NCI-H524 treated with DMSO at 0.1 percent for 48 hours (cell line): Measurements from ENCODE around the gene TMEM245.
"Not testable (repeated sequence)": the region's sequence is repeated elsewhere in the genome, so short reads cannot be mapped to it uniquely, and the experiment has no call there.

ENCODE experiments used
- DNase-seq: peaks from one replicate; lab custom pipeline; 2025; lab: John Stamatoyannopoulos, UW

The TMEM245 gene

DNA sequence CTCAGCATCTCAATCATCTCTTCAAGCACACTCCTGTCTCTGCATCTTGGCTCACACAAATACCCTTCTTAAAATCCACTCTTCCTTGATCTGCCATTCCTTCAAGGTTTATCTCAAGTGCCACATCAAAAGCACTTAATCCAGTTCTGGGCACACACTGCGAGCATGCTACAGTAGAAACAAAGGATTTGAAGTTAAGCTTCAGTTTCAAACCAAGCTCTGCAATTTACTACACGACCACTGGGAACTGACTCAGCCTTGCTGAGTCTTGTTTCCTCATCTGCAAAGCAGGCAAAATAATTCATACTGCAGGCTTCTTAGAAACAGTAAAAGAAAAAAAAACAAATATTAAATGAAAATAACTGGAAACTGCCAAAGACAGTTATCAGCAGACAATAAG lies 56.0 kb downstream of the TMEM245 start:
- DNase-seq, result peak; percentile 100

DNA sequence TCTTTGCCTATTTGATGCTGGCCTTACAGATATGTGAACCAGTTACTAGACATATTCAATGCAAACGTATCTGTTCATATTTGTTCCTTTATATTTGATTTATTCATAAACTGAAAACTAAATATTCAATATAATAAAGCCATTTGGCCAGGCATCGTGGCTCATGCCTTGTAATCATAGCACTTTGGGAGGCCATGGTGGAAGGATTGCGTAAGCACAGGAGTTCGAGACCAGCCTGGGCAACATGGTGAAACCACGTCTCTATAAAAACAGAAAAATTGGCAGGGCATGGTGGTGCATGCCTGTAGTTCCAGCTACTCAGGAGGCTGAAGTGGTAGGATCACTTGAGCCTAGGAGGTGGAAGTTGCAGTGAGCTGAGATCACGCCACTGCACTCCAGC lies 57.2 kb downstream of the TMEM245 start:
- no peak for DNase-seq

DNA sequence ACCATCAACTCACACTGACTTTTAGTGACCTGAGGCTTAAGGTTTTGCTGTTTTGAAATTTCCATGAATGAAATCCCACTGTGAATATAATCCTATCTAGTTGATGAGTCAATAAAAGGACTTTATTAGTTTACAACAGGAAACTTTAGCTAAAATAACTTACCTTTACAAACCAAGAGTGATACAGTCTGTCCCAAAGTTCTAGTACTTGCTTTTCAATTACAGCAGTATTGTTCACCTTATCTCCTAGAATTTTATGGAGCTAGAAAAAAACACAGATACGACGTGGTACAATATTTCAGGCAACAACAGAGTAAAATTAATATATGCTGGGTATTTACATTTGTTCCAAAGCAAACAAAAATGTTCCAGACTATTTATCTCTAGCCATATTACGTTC lies 59.6 kb downstream of the TMEM245 start:
- no peak for DNase-seq

DNA sequence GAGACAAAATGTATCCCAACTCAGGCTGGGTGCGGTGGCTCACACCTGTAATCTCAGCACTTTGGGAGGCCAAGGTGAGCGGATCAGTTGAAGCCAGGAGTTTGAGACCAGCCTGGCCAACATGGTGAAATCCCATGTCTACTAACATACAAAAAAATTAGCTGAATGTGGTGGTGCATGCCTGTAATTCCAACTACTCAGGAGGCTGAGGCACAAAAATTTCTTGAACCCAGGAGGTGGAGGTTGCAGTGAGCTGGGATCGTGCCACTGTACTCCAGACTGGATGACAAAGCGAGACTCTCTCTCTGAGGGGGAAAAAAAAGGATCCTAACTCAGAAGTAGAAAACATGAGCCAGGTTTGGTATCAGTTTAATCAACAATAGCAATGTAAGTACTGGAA lies 66.6 kb downstream of the TMEM245 start:
- not testable (repeated sequence) for DNase-seq

DNA sequence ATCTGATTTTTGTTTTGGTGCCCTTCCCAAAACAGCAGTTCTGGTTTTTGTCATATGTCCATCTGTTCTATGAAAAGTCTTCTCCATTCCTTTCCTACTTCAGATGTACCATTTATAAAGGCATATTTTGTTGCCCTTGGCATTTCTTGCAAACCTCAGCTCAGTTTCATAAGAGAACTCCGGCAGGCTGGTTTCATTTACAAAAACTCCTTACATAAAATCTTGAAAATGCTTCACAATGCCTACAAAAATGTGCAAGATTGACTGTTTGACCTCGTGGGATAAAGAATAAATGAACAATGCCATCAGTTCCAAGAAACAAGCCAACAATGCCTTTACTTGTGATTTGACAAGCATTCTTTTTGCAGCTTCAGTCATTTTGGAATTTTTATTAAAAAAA lies 67.3 kb downstream of the TMEM245 start:
- DNase-seq, result no peak

DNA sequence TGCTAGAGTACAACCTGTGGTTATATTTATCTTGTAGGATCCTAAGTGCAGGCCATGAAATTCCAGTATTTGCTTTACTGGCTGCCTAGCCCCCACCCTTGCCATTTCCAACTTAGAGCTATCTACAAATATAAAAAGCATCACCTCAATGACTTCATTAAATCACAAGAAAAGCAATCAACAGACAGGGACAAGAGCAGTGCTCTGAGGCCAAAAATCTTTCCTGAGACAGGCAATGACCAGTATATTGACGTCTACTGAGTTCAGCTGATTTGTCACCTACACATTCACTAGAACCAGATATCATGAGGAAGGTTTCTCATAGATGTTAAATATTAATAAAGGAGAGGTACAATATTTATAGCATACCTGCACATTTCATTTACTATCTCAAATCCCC lies 68.0 kb downstream of the TMEM245 start:
- DNase-seq, result no peak

DNA sequence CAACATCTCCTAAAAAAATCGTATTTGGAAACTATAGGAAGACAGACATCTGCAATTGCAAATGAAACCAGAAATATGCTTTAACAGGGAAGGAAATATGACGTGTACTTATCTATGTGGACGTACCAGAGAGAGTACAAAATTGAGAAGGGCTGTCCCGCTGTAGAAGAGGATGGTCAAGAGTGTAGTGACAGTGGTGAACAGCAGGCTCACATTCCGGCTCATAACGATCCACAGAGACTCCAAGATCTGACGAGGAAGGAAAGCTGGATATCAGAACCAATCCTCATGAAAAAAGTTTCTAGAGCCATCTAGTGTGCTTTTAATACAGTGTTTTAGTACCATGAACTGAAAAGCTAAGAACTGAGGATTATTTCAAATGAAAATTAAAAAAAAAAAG lies 69.3 kb downstream of the TMEM245 start:
- no peak for DNase-seq

DNA sequence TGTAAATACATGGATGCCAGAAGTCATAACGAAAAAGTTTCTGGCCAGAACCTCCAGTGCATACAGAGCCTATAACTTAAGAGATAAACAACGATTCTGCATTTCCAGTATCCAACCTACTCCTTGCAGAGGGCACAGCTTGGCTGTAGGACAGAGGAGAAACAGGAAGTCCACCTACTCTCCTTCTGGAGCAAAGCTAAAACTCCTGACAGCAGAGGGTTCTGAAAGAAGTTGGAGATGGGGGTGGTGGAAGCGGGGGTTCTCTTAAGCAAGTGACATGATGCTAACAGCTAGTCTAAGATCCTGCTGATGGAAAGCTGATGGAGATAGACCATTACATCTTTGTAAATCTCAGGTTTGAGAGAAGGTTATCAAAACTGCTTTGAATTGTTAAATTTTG lies 70.9 kb downstream of the TMEM245 start:
- no peak for DNase-seq

DNA sequence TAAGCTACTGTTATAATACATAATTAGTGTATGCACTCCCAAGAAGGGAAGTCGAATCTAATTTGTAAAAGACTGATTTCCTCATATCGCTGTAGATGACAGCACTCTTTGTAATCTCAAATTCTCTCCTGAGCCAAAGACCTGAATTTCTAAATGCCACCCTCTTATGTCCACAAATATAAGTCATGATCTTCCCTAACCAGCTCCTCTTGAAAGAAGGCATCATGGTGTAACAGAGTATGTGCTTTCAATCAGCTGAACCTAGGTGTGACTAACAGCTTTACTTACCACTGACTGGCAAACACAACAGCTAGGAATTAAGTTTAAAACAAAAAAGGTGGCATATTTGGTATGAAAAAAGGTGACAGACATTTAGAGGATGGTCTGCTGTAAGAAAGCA lies 72.5 kb downstream of the TMEM245 start:
- no peak for DNase-seq

DNA sequence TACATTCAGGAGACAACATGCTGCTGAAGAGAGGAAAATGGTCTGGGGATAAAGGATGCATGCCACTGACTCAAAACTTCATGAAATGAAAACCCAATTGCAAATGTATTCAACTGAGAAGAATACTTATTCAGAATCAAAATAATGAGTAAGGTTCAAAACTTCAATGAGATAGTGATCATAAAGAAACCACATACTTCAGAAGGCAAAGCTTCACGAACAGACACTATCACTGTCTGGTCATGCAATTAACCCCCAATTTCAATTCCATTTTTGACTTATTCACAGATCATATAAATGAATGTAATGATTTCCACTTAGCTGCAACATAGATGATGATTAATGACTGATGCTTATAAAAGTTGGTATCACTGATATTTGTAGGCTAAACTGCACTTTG lies 73.4 kb downstream of the TMEM245 start:
- DNase-seq, result no peak

DNA sequence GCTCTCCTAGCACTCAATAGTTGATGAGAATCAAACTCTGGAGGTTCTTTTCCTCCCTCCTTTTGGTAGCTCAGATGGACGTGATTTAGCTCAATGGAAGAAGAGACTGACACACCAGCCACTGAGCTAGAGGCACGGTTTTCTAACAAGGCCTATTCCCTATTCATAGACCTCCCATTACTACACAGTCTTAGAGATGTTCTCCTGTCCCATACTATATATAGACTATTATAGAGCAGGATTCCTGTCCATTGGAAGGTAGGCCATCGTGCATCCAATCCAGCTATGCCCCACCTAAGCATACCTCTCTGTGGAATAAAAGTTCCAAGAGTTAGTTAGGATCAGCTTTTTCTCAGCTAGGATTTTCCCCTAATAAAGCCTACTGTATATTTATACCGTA lies 76.2 kb downstream of the TMEM245 start:
- DNase-seq, result no peak

DNA sequence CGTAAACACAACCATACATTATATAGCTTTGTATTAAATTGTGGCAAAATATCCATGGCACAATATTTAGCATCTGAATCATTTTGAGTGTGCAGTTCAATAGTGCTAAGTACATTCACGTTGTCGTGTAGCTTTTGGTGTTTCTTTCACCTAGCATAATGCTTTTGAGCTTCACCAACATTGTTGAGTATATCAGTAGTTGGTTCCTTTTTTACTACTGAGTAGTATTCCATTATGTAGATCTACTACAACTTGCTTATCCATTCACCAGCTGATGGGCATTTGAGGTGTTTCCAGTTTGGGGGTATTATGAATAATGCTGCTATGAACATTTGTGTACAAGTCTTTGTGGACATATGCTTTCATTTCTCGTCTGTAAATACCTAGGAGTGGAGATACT lies 79.2 kb downstream of the TMEM245 start:
- no peak for DNase-seq

DNA sequence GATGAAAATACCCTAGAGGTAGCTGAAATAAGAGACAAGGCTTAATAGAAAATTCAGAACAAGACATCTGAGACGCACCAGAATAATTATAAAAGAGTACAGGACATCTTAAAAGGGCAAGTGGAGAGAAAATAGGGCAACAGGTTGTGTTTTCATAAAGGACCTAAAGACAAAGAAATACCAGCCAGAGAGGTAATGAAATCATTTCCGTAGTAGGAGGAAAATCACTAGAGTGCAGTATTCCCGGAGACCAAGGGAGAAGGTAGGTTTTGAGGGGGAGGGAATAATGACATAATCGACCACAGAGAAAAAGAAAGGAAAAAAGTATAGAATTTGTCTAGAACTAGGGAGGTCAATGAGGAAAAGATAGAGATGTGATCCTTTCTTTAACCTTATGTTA lies 80.2 kb downstream of the TMEM245 start:
- DNase-seq, result no peak

DNA sequence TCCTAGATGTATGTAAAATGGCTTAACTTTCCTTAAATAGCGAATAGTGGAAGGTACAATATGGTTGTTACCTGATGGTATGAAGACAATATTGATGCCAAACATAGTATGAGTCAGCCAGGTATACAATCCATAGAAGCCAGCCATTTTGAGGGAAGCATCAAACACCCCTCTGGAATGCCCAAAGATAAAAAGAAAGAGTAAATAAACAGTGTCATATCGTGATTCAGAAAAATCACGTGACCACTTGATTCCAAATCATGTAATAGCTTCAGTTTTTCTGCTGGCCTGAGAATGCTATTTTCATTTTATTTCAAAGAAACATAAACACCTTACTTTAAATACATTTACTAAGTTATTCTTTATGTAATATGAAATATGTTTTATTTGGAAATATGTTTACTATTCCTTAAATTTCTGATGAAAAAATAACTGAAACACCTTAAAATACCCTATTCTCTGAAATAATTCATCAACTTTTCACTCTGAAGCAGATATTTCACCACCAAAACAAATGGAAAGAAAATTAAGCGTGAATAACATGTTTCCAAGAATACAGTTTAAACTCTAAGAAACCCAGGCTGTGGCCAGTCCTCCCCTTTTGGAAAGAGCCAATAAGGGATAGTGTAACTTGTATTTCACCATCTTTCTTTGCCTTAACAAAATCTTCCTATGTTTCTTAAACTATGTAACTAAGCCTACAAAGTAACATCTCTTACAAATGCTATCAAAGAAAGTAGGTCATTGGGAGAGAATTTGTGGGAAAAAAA lies 81.6 kb downstream of the TMEM245 start:
- DNase-seq, result no peak

DNA sequence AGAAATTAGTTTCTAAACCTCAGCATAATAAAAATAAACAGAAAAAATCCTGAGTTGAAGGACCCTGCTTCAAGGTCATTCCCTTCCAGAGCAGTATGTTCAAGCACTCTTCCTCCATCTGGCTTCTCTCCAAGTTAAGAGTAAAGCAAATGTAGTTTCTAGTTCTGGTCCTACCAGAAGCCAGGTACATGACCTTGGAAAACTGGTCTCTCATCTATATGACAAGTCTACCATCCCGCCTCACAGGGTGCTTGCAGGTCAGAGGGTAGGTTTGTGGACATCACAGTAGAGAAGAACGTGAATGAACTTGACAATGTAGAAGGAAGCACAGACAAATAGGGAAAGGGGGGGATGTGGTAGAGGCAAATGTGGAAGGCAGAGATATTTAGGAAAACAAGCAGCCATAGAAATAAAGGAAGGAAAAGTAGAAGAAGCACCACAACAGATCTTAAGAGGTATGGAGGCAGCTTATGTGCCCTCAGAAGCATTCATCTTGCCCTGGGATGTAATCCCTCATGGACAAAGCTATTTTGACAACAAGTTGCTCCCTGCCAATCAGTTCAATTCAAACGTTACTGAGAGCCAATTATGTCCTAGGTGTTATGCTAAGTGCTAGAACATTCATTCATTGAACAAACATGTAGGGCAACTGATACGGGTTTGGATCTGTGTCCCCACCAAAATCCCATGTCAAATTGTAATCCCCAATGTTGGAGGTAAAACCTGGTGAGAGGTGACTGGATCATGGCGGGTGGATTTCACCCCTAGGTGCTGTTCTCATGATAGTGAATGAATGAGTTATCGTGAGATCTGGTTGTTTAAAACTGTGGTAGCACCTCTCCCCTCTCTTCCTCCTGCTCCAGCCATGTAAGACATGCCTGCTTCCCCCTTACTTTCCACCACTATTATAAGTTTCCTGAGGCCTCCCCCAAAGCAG lies 82.7 kb downstream of the TMEM245 start:
- DNase-seq, result no peak

DNA sequence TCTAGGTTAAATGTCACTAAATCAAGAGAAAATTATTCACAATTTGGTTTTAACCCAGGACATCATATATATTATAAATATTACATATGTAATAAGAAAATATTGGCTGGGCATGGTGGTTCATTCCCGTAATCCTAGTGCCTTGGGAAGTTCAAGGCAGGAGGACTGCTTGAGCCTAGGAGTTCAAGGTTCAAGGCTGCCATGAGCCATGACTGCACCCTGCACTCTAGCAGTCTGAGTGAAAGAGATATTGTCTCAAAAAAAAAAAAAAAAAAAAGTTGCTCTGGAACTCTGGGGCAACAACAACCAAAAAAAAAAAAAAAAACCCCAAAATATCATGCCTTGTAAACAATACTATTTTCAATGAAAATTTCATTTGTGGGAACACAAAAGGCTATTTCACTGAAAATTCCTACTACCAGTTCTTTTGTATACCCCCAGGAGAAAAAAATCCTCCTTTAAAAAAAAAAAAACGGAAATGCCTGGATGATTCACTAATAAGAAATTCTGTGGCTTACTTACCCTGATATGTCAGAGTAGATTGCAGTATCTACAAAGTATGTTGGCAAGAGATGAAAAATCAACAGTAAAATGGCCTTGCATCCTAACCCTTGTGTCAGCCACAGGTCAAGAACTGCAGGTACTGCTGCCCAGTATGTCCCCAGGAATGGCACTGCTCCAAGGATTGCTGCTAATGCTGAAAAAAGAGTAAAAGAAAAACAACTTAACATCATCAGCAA lies 83.9 kb downstream of the TMEM245 start:
- no peak for DNase-seq

DNA sequence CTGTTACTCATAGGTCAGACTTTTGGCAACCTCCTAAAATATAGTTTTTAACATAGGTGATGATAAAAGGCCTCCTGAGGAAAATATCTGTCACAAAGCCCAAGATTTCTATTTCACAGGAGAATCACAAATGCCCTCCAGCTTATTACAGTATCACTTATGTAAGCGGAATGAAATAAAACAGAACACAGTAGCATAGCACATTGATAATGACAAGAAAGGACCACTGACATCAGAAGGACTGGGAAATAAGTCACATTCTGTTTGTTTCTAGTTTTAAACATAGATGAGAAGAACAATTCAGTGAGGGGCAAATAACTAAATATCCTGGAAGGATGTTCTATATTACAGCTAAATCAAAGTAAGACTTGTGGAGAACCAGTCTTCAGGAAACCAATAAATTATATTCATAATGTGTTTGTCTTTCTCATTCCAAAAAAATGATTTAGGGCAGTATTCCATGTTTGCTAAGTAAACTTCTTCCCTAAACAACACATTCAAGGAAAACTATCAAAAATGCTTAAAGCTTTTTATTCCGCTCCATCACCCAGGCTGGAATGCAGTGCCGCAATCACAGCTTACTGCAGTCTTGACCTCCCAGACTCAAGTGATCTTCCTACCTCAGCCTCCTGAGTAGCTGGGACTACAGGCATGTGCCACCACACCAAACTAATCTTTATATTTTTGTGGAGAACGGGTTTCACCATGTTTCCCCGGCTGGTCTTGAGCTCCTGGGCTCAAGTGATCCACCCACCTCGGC lies 85.6 kb downstream of the TMEM245 start:
- no peak for DNase-seq

DNA sequence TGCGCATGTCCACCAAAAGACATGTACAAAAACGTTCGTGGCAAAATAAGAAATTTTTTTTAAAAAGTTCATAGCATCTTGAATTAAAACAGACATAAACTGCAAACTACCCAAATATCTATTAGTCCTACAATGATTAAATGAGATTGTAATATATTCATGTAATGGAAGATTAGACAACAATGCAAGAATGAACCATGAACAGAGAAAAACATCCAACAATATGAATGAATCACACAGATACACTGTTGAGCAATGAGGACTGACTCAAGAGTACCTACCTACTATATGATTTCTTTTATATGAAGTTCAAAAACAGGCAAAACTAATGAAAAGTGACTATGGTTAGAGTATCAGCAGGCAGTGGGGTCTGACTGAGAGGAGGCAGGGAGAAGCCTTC lies 88.5 kb downstream of the TMEM245 start:
- no peak for DNase-seq

DNA sequence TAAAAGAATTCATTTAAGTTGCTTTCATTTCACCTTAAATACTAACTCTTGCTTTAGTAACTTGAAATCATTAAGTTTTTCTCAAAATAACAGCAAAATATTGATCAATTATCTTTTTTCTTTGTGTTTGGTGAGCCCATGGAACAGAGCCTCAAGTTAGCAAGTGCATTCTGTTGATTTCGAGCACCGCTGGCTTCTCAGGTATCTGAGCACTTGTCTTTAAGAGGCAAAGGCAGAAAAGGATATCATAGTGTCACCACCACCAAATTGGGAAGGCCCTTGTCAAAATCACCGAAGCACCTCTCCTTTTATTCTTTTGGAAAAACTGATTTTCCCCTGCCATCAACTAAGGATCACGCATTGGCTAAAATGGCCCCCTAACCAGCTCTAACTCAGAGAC lies 89.3 kb downstream of the TMEM245 start:
- DNase-seq, result no peak

DNA sequence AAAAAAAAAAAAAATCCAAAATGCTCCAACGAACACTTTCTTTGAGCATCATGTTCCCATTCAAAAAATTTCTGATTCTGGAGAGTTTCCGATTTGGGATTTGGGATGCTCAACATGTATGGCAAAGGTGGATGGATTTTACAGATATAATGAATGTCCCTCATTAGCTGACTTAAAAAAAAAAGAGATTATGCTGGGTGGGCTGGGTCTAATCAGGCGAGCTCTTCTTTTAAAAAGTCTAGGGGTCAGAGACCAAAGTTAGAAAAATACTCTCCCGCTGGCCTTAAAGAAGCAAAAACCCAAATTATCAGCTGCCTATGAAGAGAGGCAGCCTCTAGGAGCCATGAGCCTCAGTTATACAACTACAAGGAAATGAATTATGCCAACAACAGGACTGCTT lies 91.3 kb downstream of the TMEM245 start:
- DNase-seq, result no peak

DNA sequence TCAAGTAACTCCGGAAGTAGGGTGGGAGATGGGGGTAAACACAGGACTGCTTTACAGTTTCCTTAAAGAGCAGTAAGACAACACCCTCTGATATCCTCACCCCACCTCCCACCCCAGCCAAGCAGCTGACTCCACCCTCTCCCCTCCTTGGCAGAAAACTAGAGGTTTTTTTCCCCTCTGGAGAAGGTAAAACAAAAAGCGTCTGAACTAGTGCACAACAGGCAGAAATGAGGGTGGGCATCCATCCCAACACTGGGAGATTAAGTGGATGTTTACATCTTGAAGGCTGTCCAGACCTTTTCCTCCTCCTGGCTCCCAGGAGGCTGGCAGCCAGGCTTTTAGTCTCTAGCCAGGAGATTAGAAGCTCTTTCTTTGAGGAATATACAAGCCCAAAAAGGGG lies 92.6 kb downstream of the TMEM245 start:
- no peak for DNase-seq

DNA sequence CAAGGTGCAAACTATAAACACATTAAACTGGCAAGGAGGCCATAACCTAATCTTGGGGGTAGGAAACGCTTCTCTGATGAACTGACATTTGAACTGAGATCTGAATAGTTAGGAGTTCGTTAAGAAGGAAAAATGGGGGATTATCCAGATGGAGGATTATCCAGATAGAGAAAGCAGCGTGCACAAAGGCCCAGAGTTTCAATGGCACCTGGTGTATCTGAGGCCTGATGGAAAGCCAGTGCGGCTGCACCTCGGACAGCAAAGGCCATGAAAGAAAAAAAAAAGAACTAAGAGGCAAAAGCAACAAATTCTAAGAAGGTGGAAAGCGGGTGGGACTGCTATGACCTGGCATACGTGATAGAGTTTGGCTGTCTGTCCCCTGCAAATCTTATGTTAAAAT lies 93.4 kb downstream of the TMEM245 start:
- peak; percentile 49 for DNase-seq
